ENCODE data around the gene ROBO1.

Gene ROBO1

DNA sequence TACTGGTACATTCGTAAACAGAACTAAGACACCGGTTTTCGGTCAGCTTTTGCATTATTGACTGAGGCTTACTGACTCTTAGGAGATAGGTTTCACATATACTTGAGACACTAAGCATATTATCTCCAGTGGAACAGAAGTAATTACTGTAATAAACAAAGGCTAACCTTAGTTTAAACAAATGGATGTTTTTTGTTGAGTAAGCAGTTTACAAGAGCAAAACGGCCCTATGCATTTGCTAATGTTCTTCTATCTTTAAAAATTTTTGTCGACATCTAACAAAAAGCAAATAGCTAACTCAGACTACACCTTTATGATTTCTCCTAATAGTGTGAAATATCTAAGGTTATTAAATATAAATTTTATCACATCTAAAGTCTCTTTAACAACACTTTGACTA lies 664.5 kb downstream of the ROBO1 start:
- no peak for TF ChIP-seq CTCF (IDR thresholded peaks at IDR 0.05; ENCODE audit: low read depth, low read length, missing control alignments)
- H3K4me3 ChIP-seq (ENCODE audit: low read depth, low read length), result no peak overlapping the region
- DNase-seq (ENCODE audit: low read depth), result no peak

GRCh38 chr3:79097964-79098660 lies 669.7 kb downstream of the ROBO1 start:
- H3K4me3 ChIP-seq (ENCODE audit: low read depth, low read length), result no peak overlapping the region
- DNase-seq (ENCODE audit: low read depth), result no peak
- TF ChIP-seq CTCF (IDR thresholded peaks at IDR 0.05; ENCODE audit: low read depth, low read length, missing control alignments), result no peak

DNA sequence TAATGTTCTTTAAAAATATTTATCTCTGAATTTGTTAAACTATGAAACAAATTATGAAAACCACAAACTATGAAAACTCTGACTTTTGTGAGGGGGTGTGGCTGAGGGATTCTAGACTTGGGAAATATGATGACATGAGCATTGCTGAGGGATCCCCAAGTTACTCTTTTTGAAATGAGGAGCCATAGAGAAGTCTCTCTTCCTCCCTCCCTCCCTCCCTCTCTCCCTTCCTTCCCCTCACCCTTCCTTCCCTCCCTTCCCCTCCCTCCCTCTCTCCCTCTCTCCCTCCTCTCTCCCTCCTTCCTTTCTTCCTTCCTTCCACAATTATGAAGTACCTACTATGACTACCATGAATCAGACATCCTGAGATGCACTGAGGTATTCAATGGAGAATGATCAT lies 673.1 kb downstream of the ROBO1 start:
- DNase-seq (ENCODE audit: low read depth), result no peak

GRCh38 chr3:79086514-79086913 lies 681.3 kb downstream of the ROBO1 start:
- TF ChIP-seq CTCF (IDR thresholded peaks at IDR 0.05; ENCODE audit: low read depth, low read length, missing control alignments), result peak; percentile 73
- H3K4me3 ChIP-seq (ENCODE audit: low read depth, low read length), result no peak overlapping the region
- peak; percentile 5 for DNase-seq (ENCODE audit: low read depth)

More for the DNA sequence above, 673.1 kb downstream of the ROBO1 start:
- no peak for TF ChIP-seq CTCF (IDR thresholded peaks at IDR 0.05; ENCODE audit: low read depth, low read length, missing control alignments)
- H3K4me3 ChIP-seq (ENCODE audit: low read depth, low read length), result no peak overlapping the region

DNA sequence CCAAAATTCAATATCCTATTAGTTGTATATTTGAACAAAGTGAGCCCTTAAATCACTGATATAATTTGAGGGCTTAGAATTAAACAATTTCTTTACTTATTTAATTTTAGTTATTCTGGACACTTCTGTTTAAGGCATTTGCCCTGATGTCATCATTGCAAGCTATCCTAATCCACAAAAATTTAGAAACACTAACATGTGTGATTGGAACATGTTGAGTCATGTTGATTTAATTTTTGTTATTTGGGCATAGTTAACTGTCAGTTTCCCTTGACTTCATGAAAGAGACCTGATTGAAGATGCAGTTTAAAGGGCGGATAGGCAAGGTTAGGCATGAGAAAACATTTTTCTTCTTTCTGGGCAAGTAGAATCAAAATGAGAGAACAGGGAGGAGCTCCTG lies 682.6 kb downstream of the ROBO1 start:
- no peak overlapping the region for H3K4me3 ChIP-seq (ENCODE audit: low read depth, low read length)
- TF ChIP-seq CTCF (IDR thresholded peaks at IDR 0.05; ENCODE audit: low read depth, low read length, missing control alignments), result no peak
- no peak for DNase-seq (ENCODE audit: low read depth)

GRCh38 chr3:79081335-79081734 lies 686.5 kb downstream of the ROBO1 start:
- H3K4me3 ChIP-seq (ENCODE audit: low read depth, low read length), result no peak overlapping the region
- no peak for TF ChIP-seq CTCF (IDR thresholded peaks at IDR 0.05; ENCODE audit: low read depth, low read length, missing control alignments)
- no peak for DNase-seq (ENCODE audit: low read depth)

DNA sequence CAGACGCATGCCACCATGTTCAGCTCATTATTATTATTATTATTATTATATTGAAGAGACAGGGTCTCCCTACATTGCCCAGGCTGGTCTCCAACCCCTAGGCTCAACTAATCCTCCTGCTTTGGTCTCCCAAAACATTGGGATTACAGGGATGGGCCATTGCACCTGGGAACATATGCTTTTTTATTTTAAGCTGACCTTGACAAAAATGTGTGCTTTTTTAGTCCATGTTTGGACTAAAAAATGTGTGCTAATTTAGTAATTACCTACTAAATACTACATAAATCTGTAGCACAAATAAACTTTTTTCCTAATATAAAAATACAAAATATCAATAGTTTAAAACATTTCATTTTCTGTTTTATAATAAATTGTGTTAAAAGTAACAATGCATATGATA lies 693.2 kb downstream of the ROBO1 start:
- no peak for DNase-seq (ENCODE audit: low read depth)
- no peak overlapping the region for H3K4me3 ChIP-seq (ENCODE audit: low read depth, low read length)
- no peak for TF ChIP-seq CTCF (IDR thresholded peaks at IDR 0.05; ENCODE audit: low read depth, low read length, missing control alignments)
